GM19035 (cell line): ENCODE data around the gene AOPEP.
"Not testable (repeated sequence)": the region's sequence is repeated elsewhere in the genome, so short reads cannot be mapped to it uniquely, and the experiment has no call there.

Experiments
- ATAC-seq: cut with Tn5 transposase; IDR thresholded peaks from one replicate; pipeline ENCODE4 v1.9.1; 2021; ENCODE audit not compliant: unreplicated experiment

AOPEP gene

DNA sequence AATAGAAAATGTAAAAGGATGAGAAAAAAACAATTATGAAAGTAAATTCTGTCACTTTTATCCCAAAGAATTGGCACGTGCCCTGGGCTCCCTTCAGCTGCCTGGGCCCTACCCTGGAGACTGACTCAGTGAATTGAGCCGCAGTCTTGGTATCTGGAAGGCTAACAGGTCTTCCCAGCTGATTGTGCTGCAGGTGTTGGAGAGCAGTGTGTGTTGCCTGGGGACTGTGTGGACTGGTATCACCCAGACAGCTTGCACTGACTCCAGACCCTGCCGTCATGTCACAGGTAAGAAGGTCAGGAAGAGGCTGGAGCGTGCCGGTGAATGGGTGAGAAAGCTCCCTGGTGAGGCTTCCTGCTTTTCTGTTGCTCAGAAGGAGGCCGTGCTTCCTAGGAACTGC, 83.3 kb downstream of the AOPEP start:
- ATAC-seq = no peak

DNA sequence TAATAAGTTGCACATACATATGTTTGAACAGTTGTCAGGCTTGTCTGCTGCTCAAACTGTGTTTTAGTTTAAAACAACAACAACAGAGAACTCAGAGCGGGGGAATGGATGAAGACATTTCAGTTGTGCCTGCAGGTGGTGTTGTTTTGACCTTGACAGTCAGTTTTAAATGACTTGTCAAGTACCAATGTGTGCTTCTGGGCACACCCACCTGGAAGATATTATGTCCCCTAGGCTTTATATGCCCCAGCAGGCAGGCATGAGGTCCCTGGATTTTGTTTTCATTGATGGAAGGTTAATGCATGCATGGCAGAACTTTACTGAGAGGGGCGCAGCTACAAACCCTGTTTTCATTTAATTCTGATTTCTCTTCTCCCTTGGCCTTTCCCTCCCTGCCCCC, 84.6 kb downstream of the AOPEP start:
- no peak for ATAC-seq

DNA sequence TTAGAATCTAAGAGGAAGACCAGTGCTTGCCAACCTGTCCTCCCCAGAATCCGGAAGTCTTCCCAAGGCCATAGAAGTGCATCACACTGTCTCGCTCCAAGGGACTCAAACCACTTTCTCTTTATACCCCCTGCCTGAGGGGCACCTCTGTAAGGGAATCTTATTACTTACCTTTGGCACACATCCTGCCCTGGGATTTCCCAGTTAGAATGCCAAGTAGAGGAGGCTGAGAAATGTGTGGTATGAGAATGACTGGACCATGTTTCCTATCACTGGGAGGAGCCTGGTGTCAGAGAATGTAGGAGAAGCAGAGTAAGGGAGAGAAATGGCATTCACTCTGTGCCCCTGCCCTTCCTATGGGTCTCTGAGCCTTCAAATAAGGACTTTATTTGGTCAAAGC, 85.8 kb downstream of the AOPEP start:
- no peak for ATAC-seq

DNA sequence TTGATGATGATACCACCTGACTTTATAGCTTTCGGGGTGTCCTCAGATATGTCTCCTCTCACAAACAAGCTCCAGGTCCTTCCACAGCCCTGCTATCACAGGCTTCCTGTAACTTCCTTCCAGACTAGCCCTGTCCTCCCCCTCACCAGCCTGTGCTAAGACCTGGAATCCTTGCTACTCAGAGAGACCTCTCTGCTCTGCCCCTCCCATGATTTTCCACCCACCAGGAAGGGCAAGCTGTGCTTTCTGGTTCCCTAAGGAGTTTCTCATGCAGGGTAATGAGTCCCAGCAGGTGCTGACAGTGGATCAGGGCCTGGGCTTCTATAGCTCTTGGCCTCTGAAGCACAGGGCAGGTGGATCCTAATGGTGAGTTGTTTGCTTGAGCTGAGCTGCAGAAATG, 86.9 kb downstream of the AOPEP start:
- no peak for ATAC-seq

DNA sequence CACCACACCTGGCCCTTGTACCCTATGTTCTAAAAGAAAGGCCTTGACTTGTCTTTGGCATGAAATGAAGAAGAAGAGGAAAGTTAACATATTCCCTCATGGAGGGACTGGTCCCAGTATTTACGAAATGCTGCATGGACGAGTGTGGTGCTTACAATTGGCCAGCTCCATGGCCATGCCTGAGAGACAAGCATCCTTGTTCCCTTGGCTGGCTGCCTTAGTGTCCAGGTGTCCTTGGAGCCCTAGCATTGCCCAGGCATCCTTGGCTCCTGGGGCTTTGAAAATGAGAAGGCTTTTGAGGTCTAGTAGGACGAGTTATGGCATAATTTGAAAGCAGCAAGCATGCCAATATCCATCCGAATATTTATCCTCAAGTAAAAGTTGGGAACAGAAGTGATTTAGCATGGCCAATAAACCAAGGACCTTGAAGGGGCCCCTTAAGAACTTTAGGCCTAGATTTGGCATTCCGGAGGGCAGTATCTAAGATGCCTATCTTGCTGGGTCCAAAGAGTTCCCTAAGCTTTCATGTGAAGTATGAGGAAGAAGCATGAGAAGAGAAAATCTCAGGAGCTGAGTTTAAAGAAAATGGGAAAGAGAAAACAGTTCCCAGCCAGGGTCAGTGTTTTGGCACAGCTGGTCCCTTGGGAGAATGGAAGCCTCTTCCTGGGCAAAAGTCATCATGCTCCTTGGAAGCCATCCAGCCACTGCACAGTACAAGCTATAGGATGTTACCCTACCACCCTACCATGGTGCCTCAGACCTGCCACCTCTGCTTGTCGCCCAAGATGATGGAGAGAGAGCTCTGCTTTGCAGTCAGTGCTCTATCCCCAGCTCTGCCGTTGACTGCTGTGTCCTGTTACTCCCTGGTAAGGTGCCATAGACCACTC, 91.0 kb downstream of the AOPEP start:
- no peak for ATAC-seq

DNA sequence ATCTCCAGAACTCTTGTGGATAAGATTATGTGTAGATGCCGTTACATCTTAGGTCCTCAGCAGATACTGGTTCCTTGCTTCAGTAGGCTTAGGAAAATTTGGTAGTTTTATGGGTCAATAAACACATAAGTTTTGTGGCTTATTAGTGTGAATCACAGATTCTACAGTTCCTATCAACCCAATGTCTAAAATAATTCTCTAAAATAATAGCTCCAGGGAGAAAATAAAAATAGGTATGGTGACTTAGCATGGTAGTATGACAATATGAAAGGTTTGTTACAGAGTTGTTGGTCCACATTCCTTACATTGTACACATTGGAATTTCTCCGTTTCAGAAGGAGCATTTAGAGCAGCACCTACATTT, 91.7 kb downstream of the AOPEP start:
- ATAC-seq = no peak

DNA sequence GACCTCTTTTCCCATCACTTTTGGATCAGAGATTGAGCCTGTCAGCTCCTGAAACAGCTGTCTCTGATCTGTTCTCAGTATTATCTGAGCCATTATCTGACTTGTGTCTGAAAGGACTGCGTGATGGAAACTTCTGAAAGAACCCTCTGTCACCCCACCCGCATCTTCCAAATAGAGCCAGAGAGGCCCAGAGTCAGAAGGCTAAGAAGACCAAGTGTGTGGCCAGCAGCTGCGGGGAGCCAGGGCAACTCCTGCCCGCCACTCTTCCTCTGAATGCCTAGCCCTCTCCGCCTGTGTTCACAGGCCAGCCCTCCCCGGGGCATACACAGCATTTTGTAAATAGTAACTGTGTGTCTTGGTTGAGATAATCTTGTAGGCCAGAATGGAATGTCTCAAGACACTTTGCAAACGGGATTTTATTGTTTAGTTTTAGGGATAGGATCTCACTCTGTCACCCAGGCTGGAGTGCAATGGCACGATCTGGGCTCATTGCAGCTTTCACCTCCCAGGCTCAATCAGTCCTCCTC, 92.7 kb downstream of the AOPEP start:
- ATAC-seq = no peak

DNA sequence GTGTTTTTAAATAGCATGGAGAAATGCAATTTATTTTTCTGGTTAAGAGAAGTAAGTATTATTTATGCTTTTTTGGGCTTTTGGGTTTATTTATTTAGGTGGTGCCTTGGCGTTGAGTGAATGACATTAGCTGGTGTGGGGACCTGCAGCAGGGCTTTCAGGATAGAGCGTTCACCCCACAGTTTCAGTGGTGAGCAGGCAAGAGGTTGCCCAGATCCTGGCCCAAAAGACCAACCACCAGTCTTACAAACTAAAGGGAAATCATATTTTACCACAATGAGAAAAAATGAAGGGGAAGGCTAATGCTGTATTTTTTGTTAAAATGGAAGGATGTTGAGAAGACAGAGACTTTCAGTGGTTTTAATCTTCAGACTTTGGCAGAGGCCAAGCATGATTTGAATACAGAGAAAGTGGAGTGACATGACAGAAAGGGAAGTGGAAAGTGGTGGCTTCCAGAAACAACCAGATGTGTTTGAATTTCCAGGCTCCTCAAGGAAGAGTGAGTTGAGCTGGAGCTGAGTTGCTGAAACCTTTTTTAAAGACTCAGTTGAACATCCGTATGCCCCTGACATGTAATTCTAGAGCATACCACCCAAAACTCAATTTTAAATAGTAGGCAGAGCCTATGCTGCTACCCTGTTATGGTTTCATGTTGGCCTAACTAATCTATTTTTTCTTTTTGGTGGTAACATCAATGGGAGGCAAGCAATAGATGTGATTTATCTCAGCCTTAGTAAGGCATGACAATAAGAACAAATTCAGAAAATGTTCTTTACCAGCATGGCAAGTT, 94.8 kb downstream of the AOPEP start:
- no peak for ATAC-seq

DNA sequence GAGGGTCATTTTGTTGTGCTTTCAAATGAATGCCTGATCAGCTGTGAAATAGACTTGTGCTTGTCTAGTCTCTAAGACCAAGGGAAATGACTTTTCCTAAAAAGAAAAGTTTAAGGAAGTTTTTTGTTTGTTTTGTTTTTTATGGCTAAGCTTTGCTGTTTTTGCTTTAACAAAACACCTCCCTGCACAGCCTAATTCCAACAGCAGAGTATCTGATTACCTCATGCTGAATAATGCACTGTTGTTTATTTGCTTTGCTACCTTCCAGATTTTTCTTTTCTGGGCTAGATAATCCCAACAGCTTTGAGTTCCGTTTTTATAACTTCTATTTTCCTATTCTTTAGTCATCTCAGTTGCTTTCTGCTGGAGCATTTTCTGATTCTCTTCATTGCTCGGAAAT, 95.8 kb downstream of the AOPEP start:
- ATAC-seq = no peak

DNA sequence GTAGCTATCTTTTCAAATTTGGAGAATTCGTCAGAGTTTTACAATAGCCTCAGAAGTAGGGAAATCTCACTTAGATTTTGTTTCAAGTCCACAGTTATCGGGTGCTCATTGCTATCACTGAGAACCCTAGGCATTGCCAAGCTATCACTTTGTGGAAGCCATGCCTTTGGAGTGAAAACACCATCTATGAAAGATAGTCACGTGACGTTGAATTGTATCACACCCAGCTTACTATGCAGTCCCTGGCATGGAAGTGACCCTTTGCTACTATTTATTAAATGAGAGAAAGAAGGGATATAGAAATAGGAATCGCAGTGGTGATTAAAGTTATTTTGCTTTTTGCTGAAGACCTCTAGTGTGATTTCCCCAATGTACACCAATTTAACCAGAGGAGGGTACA, 97.2 kb downstream of the AOPEP start:
- no peak for ATAC-seq

DNA sequence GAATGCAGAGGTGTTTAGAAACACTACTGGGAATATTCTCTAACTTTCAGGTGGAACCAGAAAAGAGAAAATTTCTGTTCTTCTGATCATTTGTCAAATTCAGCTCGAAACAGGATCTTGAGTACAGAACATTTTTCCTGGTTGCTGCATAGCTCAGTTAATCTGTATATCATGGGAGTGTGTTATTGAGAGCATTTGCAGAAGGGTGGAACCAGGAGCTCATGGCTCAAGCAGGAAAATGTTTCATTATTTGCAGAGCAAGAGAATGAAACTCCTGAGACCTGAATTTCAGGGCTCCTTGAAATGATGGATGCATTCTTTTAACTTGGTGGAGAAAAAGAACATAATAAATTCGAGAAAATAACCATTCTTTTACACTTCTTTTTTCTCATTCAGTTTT, 97.9 kb downstream of the AOPEP start:
- no peak for ATAC-seq

DNA sequence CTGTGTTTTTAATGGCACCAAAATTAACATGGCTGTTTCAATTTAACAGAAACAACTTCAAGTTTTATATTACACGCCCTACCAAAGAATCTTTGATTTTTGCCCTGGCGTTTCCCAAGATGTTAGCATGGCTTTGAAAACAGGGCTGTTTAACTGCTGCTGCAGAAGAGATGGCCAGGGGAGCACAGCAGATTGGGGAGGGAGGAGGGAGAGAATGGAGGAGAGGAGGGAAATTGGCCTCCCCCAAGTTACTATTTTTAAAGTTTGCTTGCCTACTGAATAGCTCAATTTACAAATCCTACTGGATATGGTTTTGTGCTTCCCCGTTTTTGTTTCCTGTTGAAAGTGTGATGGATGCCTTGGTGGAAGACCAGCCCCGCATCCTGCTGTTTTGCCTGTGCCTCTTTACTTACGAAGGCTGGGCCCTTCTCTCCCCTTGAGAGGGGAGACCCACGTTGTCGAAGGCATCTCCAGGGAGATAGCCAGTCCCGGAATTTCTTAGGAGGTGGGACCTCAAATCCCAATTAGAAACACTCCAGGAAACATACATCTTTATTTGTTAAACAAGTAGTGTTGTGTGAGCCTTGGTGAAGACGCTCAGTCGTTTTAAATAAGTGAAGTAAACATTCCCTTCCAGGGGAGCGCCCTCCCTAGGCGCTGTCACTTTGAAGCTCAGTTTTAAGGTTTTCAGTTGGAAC, 98.6 kb downstream of the AOPEP start:
- ATAC-seq = no peak

DNA sequence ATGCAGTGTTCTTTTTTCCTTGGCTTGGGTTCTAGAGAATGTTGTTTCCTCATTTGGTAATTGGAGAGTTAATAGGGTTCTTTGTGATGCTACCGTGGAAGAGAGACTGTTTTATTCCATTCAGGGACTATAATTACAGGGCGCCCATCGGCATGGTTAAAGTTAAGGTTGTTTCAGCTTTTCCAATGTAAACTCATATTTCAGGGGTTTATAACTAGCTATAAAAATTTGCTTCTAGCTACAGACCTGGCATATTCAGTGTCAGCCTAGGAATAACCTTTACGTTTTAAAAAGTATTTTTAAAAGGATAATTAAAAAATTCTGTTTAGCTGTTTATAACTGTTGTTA, 99.1 kb downstream of the AOPEP start:
- ATAC-seq = no peak

DNA sequence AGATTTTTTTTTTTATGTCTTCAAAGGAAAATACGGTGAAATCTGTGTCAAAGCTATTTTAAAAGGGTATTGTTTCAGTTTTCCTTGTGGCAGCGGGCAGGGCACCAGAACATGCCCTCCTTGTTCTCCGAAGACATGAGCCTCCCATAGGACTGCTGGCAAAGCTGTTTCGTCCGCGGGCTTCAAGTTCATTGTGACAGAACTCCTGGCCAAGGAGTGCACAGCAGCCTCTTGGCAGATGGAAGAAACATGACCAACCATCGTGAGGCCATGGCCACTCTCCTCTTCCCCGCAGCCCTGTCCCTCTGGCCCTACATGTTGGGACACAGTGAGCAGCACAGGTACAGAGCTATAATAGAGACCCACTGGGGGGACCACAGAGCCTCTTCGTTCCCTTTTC, 99.5 kb downstream of the AOPEP start:
- ATAC-seq = no peak

DNA sequence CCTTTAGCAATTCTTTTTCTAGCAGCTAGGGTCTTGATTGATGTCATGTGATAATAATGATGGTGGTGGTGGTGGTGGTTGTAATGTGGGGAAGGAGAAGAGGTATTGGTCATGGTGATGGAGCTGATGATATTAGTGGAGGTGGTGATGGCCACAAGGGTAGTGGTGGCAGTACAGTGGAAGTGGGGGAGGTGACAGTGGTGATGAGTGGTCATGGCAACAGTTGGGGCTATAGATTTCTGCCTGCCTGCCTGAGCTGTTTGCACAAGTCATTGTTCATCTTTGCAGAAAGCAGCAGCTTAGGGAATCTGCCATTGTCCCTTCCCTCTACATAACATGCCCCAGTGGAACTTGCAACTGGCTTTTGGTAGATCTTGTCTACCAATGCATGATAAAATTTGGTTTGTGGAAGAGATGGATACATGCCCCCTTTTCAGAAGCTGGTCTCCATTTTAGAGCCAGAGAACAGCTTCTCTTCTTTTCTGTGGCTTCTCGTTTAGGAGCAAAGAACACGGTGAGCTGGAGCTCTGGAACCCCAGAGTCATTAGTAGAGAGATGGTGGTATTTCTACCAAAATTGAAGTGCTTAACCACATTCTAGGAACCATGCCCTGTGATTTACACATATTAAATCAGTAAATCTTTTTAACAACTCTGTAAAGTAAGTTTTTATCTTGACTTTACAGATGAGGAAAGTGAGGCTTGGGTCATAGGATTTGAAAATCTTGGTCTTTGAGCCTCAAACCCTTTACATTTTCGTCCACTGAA, 100.3 kb downstream of the AOPEP start:
- no peak for ATAC-seq

DNA sequence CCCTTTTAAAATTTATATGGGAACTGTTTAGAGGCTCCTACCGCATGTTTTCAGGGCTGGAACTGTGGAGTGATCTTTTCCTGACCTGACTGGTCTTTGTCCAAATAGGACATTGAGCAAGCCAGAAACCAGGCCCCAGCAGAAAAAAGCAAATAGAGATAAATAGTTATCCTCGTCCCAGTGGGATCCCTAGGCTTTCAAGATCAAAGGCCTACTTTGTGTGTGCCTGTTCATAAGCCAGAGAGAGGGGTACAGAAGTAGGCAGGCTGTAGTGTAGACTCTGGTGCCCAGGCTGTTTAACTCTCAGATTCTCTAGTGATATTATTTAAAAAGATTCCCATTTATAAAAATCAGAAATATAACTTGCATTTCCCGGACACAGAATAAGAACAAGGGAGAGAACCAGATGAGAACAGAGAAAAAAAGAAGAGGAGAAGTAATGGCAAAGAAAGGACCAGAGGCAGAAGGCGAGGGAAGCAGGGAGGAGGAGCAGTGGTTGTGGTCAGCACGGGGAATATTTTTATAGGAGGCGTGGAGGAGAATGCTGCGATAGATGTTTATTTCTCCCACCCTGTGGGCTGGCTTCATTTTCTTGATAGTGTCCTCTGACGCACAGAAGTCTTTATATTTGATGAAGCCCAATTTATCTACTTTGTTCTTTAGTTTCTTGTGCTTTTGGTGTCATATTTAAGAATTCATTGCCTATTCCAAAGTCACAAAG, 101.2 kb downstream of the AOPEP start:
- no peak for ATAC-seq

DNA sequence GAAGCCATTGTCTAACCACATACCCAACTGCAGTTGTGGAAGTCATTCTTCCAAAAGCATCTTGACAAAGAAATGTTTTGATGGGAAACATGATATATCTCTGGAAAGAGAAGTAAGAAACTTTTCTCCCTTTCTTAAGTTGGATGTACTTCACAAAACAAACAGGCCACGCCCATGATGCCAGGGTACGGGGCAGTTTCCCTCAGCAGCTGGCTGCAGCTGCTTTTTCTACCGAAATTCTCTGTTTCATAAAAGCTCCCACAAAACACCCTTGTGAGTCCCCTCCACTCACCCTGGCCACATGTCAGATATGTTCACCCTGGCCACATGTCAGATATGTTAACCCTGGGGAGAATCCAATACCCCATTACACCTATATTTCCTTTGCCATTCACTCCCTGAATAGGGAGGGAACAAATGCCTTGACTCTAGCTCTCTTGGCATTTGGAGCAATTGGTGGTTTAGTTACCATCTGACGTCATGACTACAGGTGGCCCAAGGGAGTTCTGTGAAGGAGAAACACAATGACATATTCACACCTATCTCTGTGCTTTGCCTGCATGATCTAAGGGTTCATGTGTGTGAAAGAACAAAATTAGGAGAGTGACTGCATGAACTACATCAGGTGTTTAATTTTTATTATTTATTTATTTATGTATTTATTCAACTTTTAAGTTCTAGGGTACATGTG, 103.0 kb downstream of the AOPEP start:
- ATAC-seq = no peak

DNA sequence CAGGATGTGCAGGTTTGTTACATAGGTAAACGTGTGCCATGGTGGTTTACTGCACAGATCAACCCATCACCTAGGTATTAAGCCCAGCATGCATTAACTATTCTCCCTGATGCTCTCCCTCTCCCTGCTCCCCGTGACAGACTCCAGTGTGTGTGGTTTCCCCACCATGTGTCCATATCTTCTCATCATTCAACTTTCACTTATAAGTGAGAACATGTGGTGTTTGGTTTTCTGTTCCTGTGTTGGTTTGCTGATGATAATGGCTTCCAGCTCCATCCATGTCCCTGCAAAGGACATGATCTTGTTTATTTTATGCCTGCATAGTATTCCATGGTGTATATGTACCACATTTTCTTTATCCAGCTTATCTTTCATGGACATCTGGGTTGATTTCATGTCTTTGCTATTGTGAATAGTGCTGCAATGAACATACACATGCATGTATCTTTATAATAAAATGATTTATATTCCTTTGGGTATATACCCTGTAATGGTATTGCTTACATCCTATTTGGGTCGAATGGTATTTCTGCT, 103.6 kb downstream of the AOPEP start:
- not testable (repeated sequence) for ATAC-seq

DNA sequence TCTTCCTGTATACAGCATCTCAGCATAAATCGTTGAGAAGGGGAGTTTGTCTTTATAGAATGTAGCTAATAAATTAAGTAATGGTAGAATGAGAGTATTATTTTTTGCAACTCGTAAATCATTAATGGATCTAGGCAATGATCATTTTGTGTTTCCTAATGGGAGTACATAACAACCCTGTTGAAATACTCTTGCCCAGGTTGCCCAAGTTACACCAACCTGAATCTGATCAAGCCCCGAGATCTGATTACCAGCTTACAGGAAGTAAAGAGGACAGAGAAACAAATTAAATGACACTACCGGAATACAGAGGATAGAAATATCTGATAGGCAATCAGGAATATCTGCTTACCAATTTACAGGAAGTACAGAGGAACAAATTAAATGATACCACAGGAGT, 107.3 kb downstream of the AOPEP start:
- no peak for ATAC-seq
